A673 (cell line): Measurements from ENCODE around the gene TBL1X. TPM values are rescaled to one million over a fixed set of nuclear protein-coding genes. Genes with fewer than 3 reads are reported as not detected.
A peak's percentile ranks its signal among the peaks of the same experiment; 100 is the strongest.

Experiments used
- BruUV-seq: library from RNA; stranded (reverse); fragments of 400-500 nt; replicated peaks from 2 replicates; lab custom pipeline; 2021; lab: Mats Ljungman, UMichigan
- CTCF ChIA-PET: fragments of 300-600 bp; sonication (Branson Sonifier 250); formaldehyde crosslinking; loops from one replicate; lab custom pipeline; 2022; ENCODE audit warnings: antibody characterized with exemption; lab: Charles Lee
- POLR2A ChIA-PET: fragments of 300-600 bp; sonication (Branson Sonifier 250); formaldehyde crosslinking; loops from one replicate; lab custom pipeline; 2022; ENCODE audit warnings: antibody characterized with exemption; ENCODE audit not compliant: low non-redundant PET; lab: Charles Lee
- DNase-seq: peaks from one replicate; pipeline ENCODE4 v3.0.0-alpha.2; 2015; ENCODE audit warnings: low spot score
- H3K27ac ChIP-seq: fragments of 200-600 bp; sonication (generic); 2 replicates; pipeline ENCODE4 v1.5.1; 2016; ENCODE audit warnings: mixed run types, low read depth, mild to moderate bottlenecking, mixed read lengths, antibody characterized with exemption, low read length; ENCODE audit not compliant: poor library complexity, severe bottlenecking
- H3K27me3 ChIP-seq: fragments of 200-600 bp; sonication (generic); replicated peaks from 2 replicates; pipeline ENCODE4 v1.6.1; 2017; ENCODE audit warnings: mixed run types, low read depth, mild to moderate bottlenecking, mixed read lengths, antibody characterized with exemption, low read length; ENCODE audit not compliant: insufficient read depth, poor library complexity
- H3K36me3 ChIP-seq: fragments of 200-600 bp; sonication (generic); 2 replicates; pipeline ENCODE4 v1.6.1; 2016; ENCODE audit warnings: mixed run types, mild to moderate bottlenecking, mixed read lengths, antibody characterized with exemption, low read length; ENCODE audit not compliant: insufficient read depth, poor library complexity, severe bottlenecking
- H3K4me1 ChIP-seq: fragments of 200-600 bp; sonication (generic); 2 replicates; pipeline ENCODE4 v1.6.1; 2017; ENCODE audit warnings: mixed run types, mild to moderate bottlenecking, mixed read lengths, antibody characterized with exemption, low read length; ENCODE audit not compliant: insufficient read depth, poor library complexity, severe bottlenecking
- H3K4me3 ChIP-seq: fragments of 200-600 bp; sonication (generic); 2 replicates; pipeline ENCODE4 v1.5.1; 2016; ENCODE audit warnings: low read depth, mixed run types, mild to moderate bottlenecking, mixed read lengths, low read length; ENCODE audit not compliant: poor library complexity, severe bottlenecking
- H3K9me3 ChIP-seq: fragments of 200-600 bp; sonication (generic); 2 replicates; pipeline ENCODE4 v1.6.1; 2016; ENCODE audit warnings: mixed run types, low read depth, mild to moderate bottlenecking, mixed read lengths, antibody characterized with exemption, low read length; ENCODE audit not compliant: poor library complexity, severe bottlenecking
- CTCF ChIP-seq: fragments of 300-800, 200-600 bp; sonication (generic); conservative IDR thresholded peaks from 2 replicates; pipeline ENCODE4 v1.5.1; 2017; ENCODE audit warnings: low read depth, mild to moderate bottlenecking, antibody characterized with exemption, low read length, moderate library complexity, mixed read lengths
- EZH2 ChIP-seq: fragments of 200-600 bp; sonication (generic); IDR thresholded peaks from 2 replicates; pipeline ENCODE4 v1.6.1; 2017; ENCODE audit warnings: borderline replicate concordance, low read depth, mild to moderate bottlenecking, mixed read lengths, antibody characterized with exemption, low read length; ENCODE audit not compliant: poor library complexity, severe bottlenecking
- intact Hi-C: fragments of 100-400 bp; cut with micrococcal nuclease; formaldehyde crosslinking; loops from one replicate; pipeline ENCODE4 v1.10.0; 2022; ENCODE audit not compliant: unreplicated experiment
- total RNA-seq: library from RNA; stranded (reverse); gene quantifications from 2 replicates; pipeline ENCODE4 v1.2.3, GENCODE V29; 2021

Gene TBL1X
- total RNA-seq, 1 experiment from 2014 or later, result 26.9 TPM

DNA sequence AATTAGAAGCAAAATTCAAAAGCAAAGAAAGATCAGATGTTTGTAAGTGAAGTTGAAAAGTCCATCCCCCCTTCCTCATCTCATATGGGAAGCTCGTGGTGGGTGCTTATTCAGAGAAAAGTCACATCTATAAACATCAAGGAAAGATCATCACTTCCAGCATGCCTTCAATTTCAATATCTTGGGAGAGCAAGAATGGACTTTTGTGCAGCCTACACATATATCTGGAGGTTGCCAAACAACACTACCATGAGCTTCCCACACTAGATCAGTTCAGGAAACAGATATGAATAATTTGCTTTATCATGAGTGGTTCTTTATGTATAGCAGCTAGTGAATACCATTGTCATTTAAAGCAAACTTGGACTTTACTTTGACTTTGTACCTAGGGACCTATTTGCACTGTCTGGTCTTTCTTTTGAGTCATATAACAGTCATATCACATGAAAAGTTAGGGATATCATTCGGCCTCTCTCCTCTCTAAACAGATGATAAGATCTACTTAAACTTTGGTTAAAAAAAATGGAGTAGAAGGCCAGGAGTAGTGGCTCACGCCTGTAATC, 5.6 kb upstream of the TBL1X start:
- intact Hi-C loops, result no loop called here
- TF ChIP-seq EZH2 (no peak), CTCF (no peak)
- H3K36me3 ChIP-seq, result no peaks in the 10 kb centered on the region
- H3K4me1 ChIP-seq, result peaks cover 21% of the 10 kb centered on the region
- H3K9me3 ChIP-seq, result no peaks in the 10 kb centered on the region
- no peaks in the 10 kb centered on the region for H3K27me3 ChIP-seq
- no TSS peak for BruUV-seq
- CTCF ChIA-PET, result no interaction called here
- no peak overlapping the region for H3K27ac ChIP-seq
- POLR2A ChIA-PET, result no interaction called here
- DNase-seq, result no peak
- no peak overlapping the region for H3K4me3 ChIP-seq

DNA sequence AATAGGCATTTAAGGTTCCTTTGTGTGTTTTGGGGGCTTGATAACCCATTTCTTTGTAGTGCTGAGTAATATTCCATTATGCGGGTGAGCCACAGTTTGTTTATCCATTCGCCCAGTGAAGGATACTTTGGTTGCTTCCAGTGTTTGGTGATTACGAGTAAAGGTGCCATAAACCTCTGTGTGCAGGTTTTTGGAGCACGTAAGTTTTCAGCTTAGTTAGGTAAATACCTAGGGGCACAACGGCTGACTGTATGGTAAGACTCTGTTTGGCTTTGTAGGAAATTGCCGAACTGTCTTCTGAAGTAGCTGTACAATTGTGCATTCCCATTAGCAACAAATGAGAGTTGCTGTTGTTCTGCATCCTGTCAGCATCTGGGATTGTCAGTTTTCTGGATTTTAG, 3.8 kb upstream of the TBL1X start:
- TF ChIP-seq EZH2 (no peak), CTCF (no peak)
- H3K9me3 ChIP-seq, result no peaks in the 10 kb centered on the region
- H3K4me3 ChIP-seq, result no peak overlapping the region
- ChIA-PET POLR2A (no interaction called here), CTCF (no interaction called here)
- no TSS peak for BruUV-seq
- H3K27me3 ChIP-seq, result no peaks in the 10 kb centered on the region
- DNase-seq, result no peak
- H3K36me3 ChIP-seq, result no peaks in the 10 kb centered on the region
- intact Hi-C loops, result loop anchor here (5.0 to 10.0 kb wide), 2 partner anchors 246 to 316 kb away; no protein-coding TSS in a partner anchor
- H3K4me1 ChIP-seq, result peaks cover 21% of the 10 kb centered on the region
- H3K27ac ChIP-seq, result no peak overlapping the region

- BruUV-seq, result no TSS peak
- intact Hi-C loops, result loop anchor here (2.0 to 10.0 kb wide), 3 partner anchors 245 to 492 kb away; no protein-coding TSS in a partner anchor
- Histone ChIP-seq H3K4me3 (no peak overlapping the region), H3K27me3 (no peaks in the 10 kb centered on the region), H3K27ac (peak overlapping the region; percentile 25), H3K4me1 (peaks cover 21% of the 10 kb centered on the region), H3K36me3 (no peaks in the 10 kb centered on the region), H3K9me3 (no peaks in the 10 kb centered on the region)
- DNase-seq, result no peak
- TF ChIP-seq EZH2, result no peak
- POLR2A ChIA-PET, result no interaction called here
- CTCF ChIA-PET, result no interaction called here
These were observed 2.4 kb upstream of the TBL1X start for GRCh38 chrX:9462456-9462855.
